IMR-90 (cell line): Measurements from ENCODE around the gene RBM23. TPM values are rescaled to one million over a fixed set of nuclear protein-coding genes. Genes with fewer than 3 reads are reported as not detected.

Experiments
- ATAC-seq: fragments of 200-7000 bp; cut with Tn5 transposase; 2 replicates; pipeline ENCODE4 v1.9.1; 2020; ENCODE audit warnings: low read depth, mild to moderate bottlenecking, moderate library complexity
- BruUV-seq: library from RNA; stranded (reverse); fragments of 400-500 nt; replicated peaks from 2 replicates; lab custom pipeline; 2021; lab: Mats Ljungman, UMichigan
- CTCF ChIA-PET: fragments of 300-600 bp; formaldehyde crosslinking; extraction: SDS; loops from one replicate; lab custom pipeline; 2021; ENCODE audit warnings: antibody characterized with exemption; lab: Yijun Ruan, JAX
- POLR2A ChIA-PET: fragments of 300-600 bp; sonication (Branson Sonifier 250); formaldehyde crosslinking; loops from one replicate; lab custom pipeline; 2022; ENCODE audit warnings: antibody characterized with exemption; ENCODE audit not compliant: unreplicated experiment; lab: Charles Lee
- DNase-seq: peaks from one replicate; pipeline ENCODE4 v3.0.0; 2013
- H2AFZ ChIP-seq: replicated peaks from 2 replicates; pipeline ENCODE3; 2013; ENCODE audit warnings: low read length, mild to moderate bottlenecking; ENCODE audit not compliant: poor library complexity
- H2AK5ac ChIP-seq: 2 replicates; pipeline ENCODE4 v1.6.1; 2013; ENCODE audit warnings: low read depth, low read length, inconsistent platforms
- H2AK9ac ChIP-seq: replicated peaks from 2 replicates; pipeline ENCODE3; 2013; ENCODE audit warnings: mild to moderate bottlenecking, low read depth, low read length, moderate library complexity; ENCODE audit not compliant: poor library complexity
- H2BK120ac ChIP-seq: 2 replicates; pipeline ENCODE4 v1.6.1; 2013; ENCODE audit warnings: low read depth, low read length, inconsistent platforms
- H2BK15ac ChIP-seq: 3 replicates; pipeline ENCODE4 v1.6.1; 2013; ENCODE audit warnings: low read depth, low read length, inconsistent platforms
- H2BK20ac ChIP-seq: 2 replicates; pipeline ENCODE4 v1.6.1; 2013; ENCODE audit warnings: low read depth, mild to moderate bottlenecking, inconsistent platforms, low read length, moderate library complexity
- H2BK5ac ChIP-seq: 2 replicates; pipeline ENCODE4 v1.6.1; 2013; ENCODE audit warnings: mild to moderate bottlenecking, low read depth, low read length, inconsistent platforms; ENCODE audit not compliant: poor library complexity, severe bottlenecking
- H3K14ac ChIP-seq: replicated peaks from 2 replicates; pipeline ENCODE4 v1.6.1; 2013; ENCODE audit warnings: low read depth, low read length, inconsistent platforms
- H3K18ac ChIP-seq: 2 replicates; pipeline ENCODE4 v1.6.1; 2013; ENCODE audit warnings: low read depth, low read length, control low read depth
- H3K23ac ChIP-seq: 2 replicates; pipeline ENCODE4 v1.6.1; 2013; ENCODE audit warnings: low read depth, low read length, inconsistent platforms
- H3K27ac ChIP-seq: 2 replicates; pipeline ENCODE4 v1.5.1; 2013; ENCODE audit warnings: mild to moderate bottlenecking, control low read depth, low read length; ENCODE audit not compliant: insufficient read depth
- H3K27me3 ChIP-seq: 2 replicates; pipeline ENCODE4 v1.6.1; 2013; ENCODE audit warnings: low read length; ENCODE audit not compliant: control insufficient read depth, insufficient read depth
- H3K36me3 ChIP-seq: 2 replicates; pipeline ENCODE4 v1.6.1; 2013; ENCODE audit warnings: low read length, mixed read lengths; ENCODE audit not compliant: control insufficient read depth, insufficient read depth
- H3K4ac ChIP-seq: 2 replicates; pipeline ENCODE4 v1.6.1; 2013; ENCODE audit warnings: low read depth, low read length, inconsistent platforms
- H3K4me1 ChIP-seq: 2 replicates; pipeline ENCODE4 v1.6.1; 2013; ENCODE audit warnings: low read length, mixed read lengths; ENCODE audit not compliant: control insufficient read depth, insufficient read depth
- H3K4me2 ChIP-seq: 2 replicates; pipeline ENCODE4 v1.6.1; 2013; ENCODE audit warnings: low read depth, mild to moderate bottlenecking, control low read depth, low read length, moderate library complexity
- H3K4me3 ChIP-seq: 2 replicates; pipeline ENCODE4 v1.5.1; 2013; ENCODE audit warnings: low read depth, mild to moderate bottlenecking, control low read depth, low read length, moderate library complexity; ENCODE audit not compliant: insufficient read depth
- H3K56ac ChIP-seq: 2 replicates; pipeline ENCODE4 v1.6.1; 2013; ENCODE audit warnings: low read length, inconsistent platforms; ENCODE audit not compliant: insufficient read depth; ENCODE audit errors: extremely low read depth
- H3K79me1 ChIP-seq, 2 experiments: 2 replicates each; pipeline ENCODE4 v1.6.1; 2013; ENCODE audit warnings: low read length in 2 of 2, inconsistent platforms in 1 of 2, low read depth in 1 of 2
- H3K9ac ChIP-seq: 2 replicates; pipeline ENCODE4 v1.6.1; 2013; ENCODE audit warnings: low read depth, low read length, control low read depth
- H3K9me1 ChIP-seq: 2 replicates; pipeline ENCODE4 v1.6.1; 2013; ENCODE audit warnings: low read length, inconsistent platforms; ENCODE audit not compliant: insufficient read depth
- H3K9me3 ChIP-seq: 2 replicates; pipeline ENCODE4 v1.6.1; 2013; ENCODE audit warnings: low read length; ENCODE audit not compliant: control insufficient read depth, insufficient read depth
- H4K20me1 ChIP-seq: 2 replicates; pipeline ENCODE4 v1.6.1; 2013; ENCODE audit warnings: low read length, inconsistent platforms; ENCODE audit not compliant: insufficient read depth
- H4K5ac ChIP-seq: 2 replicates; pipeline ENCODE4 v1.6.1; 2013; ENCODE audit warnings: mild to moderate bottlenecking, low read depth, low read length, control low read depth
- H4K8ac ChIP-seq, 2 experiments: 2 replicates each; pipeline ENCODE4 v1.6.1; 2013; ENCODE audit warnings: low read depth in 2 of 2, low read length in 2 of 2, control low read depth in 1 of 2, inconsistent platforms in 1 of 2
- H4K91ac ChIP-seq: 2 replicates; pipeline ENCODE4 v1.6.1; 2013; ENCODE audit warnings: low read depth, low read length, inconsistent platforms; ENCODE audit not compliant: insufficient read depth
- BHLHE40 ChIP-seq: fragments of 150-350 bp; IDR thresholded peaks from 2 replicates; pipeline ENCODE4 v1.6.1; 2016; ENCODE audit warnings: mild to moderate bottlenecking, low read depth, low read length
- CEBPB ChIP-seq: IDR thresholded peaks from 2 replicates; pipeline ENCODE4 v1.6.1; 2012; ENCODE audit warnings: low read depth, low read length, improper control_type of control experiment
- CHD1 ChIP-seq: IDR thresholded peaks from 2 replicates; pipeline ENCODE4 v1.6.1; 2012; ENCODE audit warnings: low read depth, low read length, improper control_type of control experiment
- CTCF ChIP-seq: conservative IDR thresholded peaks from 2 replicates; pipeline ENCODE4 v1.5.1; 2012; ENCODE audit warnings: mild to moderate bottlenecking, low read depth, low read length, improper control_type of control experiment
- ELK1 ChIP-seq: fragments of 150-350 bp; IDR thresholded peaks from 2 replicates; pipeline ENCODE4 v1.6.1; 2016; ENCODE audit warnings: low read depth, mild to moderate bottlenecking, low read length, moderate library complexity, borderline replicate concordance
- FOS ChIP-seq: fragments of 150-350 bp; IDR thresholded peaks from 2 replicates; pipeline ENCODE4 v1.6.1; 2016; ENCODE audit warnings: low read depth, low read length
- MAFK ChIP-seq: IDR thresholded peaks from 2 replicates; pipeline ENCODE4 v1.6.1; 2012; ENCODE audit warnings: low read depth, low read length, improper control_type of control experiment
- MAZ ChIP-seq: IDR thresholded peaks from 2 replicates; pipeline ENCODE4 v1.6.1; 2012; ENCODE audit warnings: low read depth, mild to moderate bottlenecking, low read length, improper control_type of control experiment, moderate library complexity, borderline replicate concordance
- MXI1 ChIP-seq: IDR thresholded peaks from 2 replicates; pipeline ENCODE4 v1.6.1; 2012; ENCODE audit warnings: low read depth, mild to moderate bottlenecking, low read length, moderate library complexity, borderline replicate concordance
- NFE2L2 ChIP-seq: fragments of 150-350 bp; IDR thresholded peaks from 2 replicates; pipeline ENCODE4 v1.6.1; 2016; ENCODE audit warnings: low read depth, mild to moderate bottlenecking, low read length
- POLR2A ChIP-seq: IDR thresholded peaks from 2 replicates; pipeline ENCODE4 v1.6.1; 2012; ENCODE audit warnings: mild to moderate bottlenecking, low read depth, low read length
- RAD21 ChIP-seq: IDR thresholded peaks from 2 replicates; pipeline ENCODE4 v1.6.1; 2012; ENCODE audit warnings: low read length, improper control_type of control experiment
- RFX5 ChIP-seq: IDR thresholded peaks from 2 replicates; pipeline ENCODE4 v1.8.0; 2012; ENCODE audit warnings: low read depth, mild to moderate bottlenecking, low read length, moderate library complexity
- SMC3 ChIP-seq: fragments of 150-350 bp; IDR thresholded peaks from 2 replicates; pipeline ENCODE4 v1.6.1; 2016; ENCODE audit warnings: low read depth, mild to moderate bottlenecking, antibody characterized with exemption, low read length, moderate library complexity
- WGBS, 2 experiments: methylation state at CpG; one replicate each; pipeline versions ENCODE4 v1.1.5 to v1.1.7; 2013; ENCODE audit warnings: missing lambda C conversion rate in 2 of 2; ENCODE audit not compliant: insufficient read length in 1 of 2; ENCODE audit errors: extremely low coverage in 2 of 2; 5-methylcytosine and 5-hydroxymethylcytosine counted together
- dilution Hi-C: fragments of 300-500 bp; cut with HindIII; formaldehyde crosslinking; loops from one replicate; pipeline ENCODE4 v1.14.3; 2018; ENCODE audit warnings: low sequenced_read_pairs; ENCODE audit not compliant: unreplicated experiment
- in situ Hi-C: fragments of 300-500 bp; cut with MboI; formaldehyde crosslinking; loops from 3 replicates; pipeline ENCODE4 v1.14.3; 2019; ENCODE audit warnings: low sequenced_read_pairs, inconsistent platforms, mixed read lengths
- intact Hi-C: fragments of 100-400 bp; cut with micrococcal nuclease; formaldehyde crosslinking; loops from 2 replicates; pipeline ENCODE4 v1.10.0; 2022
- polyA plus RNA-seq, 3 experiments: library from polyadenylated mRNA; depleted of rRNA; stranded (reverse); fragments of >200 nt; gene quantifications; 2 replicates each; pipeline ENCODE4 v1.2.3, GENCODE V29; 2012; ENCODE audit warnings: low replicate concordance in 1 of 3
- total RNA-seq: library from RNA; depleted of rRNA; stranded (reverse); fragments of >200 nt; gene quantifications from 2 replicates; pipeline ENCODE4 v1.2.3, GENCODE V29; 2012

RBM23 gene
- total and polyA plus RNA-seq, 2 of the 4 experiments (the other 2 are of a cell fraction) = 44.7 to 375 TPM

GRCh38 chr14:22848351-22849164, 70.4 kb downstream of the RBM23 start:
- H4K91ac ChIP-seq = peak overlapping the region; percentile 92
- no peak overlapping the region for H3K4me3 ChIP-seq
- H3K27ac ChIP-seq = peak overlapping the region; percentile 96
- H2BK15ac ChIP-seq = peak overlapping the region; percentile 93; the same call in 1 of the 3 replicates
- ChIA-PET POLR2A (interaction anchor here (0.9 to 2.5 kb wide), 2 partner anchors 10 to 18 kb away, joined by 3 to 20 read pairs; no protein-coding TSS in a partner anchor), CTCF (interaction anchor here (0.8 to 1.2 kb wide), 4 partner anchors 18 to 129 kb away, joined by 3 to 5 read pairs (median 3); partner anchors contain the start of genes LRP10 and MRPL52)
- intact Hi-C loops = loop anchor here (1.0 kb wide), 1 partner anchor 10 kb away; no protein-coding TSS in a partner anchor
- H2AFZ ChIP-seq = peak overlapping the region; percentile 73
- H3K9ac ChIP-seq = peak overlapping the region; percentile 57
- no peaks in the 10 kb centered on the region for H3K9me3 ChIP-seq
- peak; percentile 92 for DNase-seq
- H4K20me1 ChIP-seq = peaks cover 24% of the 10 kb centered on the region; the same call in 1 of the 2 replicates
- H3K79me1 ChIP-seq = peaks cover 10 to 61% of the 10 kb centered on the region in 2 experiments; a peak in 3 of 4 replicates
- H2BK5ac ChIP-seq = peak overlapping the region; percentile 88
- H2AK9ac ChIP-seq = peak overlapping the region; percentile 95
- peak overlapping the region; percentile 92 for H3K14ac ChIP-seq
- H2BK120ac ChIP-seq = peak overlapping the region; percentile 96
- H2BK20ac ChIP-seq = peak overlapping the region; percentile 83
- H3K4me1 ChIP-seq = peaks cover 55% of the 10 kb centered on the region
- 20% methylated on average over 1 of the region's 12 CpGs; no CpG with 5 or more reads in 1 of the 2 experiments for WGBS, 2 experiments
- in situ Hi-C loops = loop anchor here (10.0 kb wide), 1 partner anchor 264 kb away; the partner anchor contains the start of gene DAD1
- peak overlapping the region; percentile 97 for H3K23ac ChIP-seq
- peak overlapping the region; percentile 96 for H3K4ac ChIP-seq
- H3K27me3 ChIP-seq = no peaks in the 10 kb centered on the region
- H2AK5ac ChIP-seq = peak overlapping the region; percentile 99
- H3K9me1 ChIP-seq = peaks cover 31% of the 10 kb centered on the region
- H3K56ac ChIP-seq = peak overlapping the region; percentile 54
- peak overlapping the region; percentile 34 for H3K4me2 ChIP-seq
- peak overlapping the region; percentile 65 to 83 for H4K8ac ChIP-seq
- H3K18ac ChIP-seq = peak overlapping the region; percentile 76
- peak overlapping the region; percentile 45 for H4K5ac ChIP-seq
- dilution Hi-C loops = no loop called here
- BruUV-seq = no TSS peak
- peak; percentile 43 for ATAC-seq
- H3K36me3 ChIP-seq = peaks cover 33% of the 10 kb centered on the region
- peak; percentile 80; the same call in 1 of the 2 replicates for TF ChIP-seq MAZ
- peak; percentile 8 for TF ChIP-seq POLR2A
- peak; percentile 51 for TF ChIP-seq CEBPB
- no peak for TF ChIP-seq BHLHE40
- no peak for TF ChIP-seq FOS
- no peak for TF ChIP-seq MXI1
- TF ChIP-seq MAFK = peak; percentile 92
- TF ChIP-seq RFX5 = no peak
- TF ChIP-seq RAD21 = no peak
- TF ChIP-seq ELK1 = no peak
- no peak for TF ChIP-seq SMC3
- peak; percentile 29; the same call in 1 of the 2 replicates for TF ChIP-seq NFE2L2
- no peak for TF ChIP-seq CHD1
- TF ChIP-seq CTCF = no peak
